Choroid plexus epithelial cell (primary cell): ENCODE measurements around the gene DAAM2.
A peak's percentile ranks its signal among the peaks of the same experiment; 100 is the strongest.

Experiments
- DNase-seq: peaks from one replicate; pipeline ENCODE4 v3.0.0-alpha.2; 2010; ENCODE audit warnings: low read depth
- H3K4me3 ChIP-seq: 2 replicates; pipeline ENCODE4 v1.5.1; 2011; ENCODE audit warnings: low read depth, mild to moderate bottlenecking, control low read depth, low read length, moderate library complexity
- CTCF ChIP-seq: conservative IDR thresholded peaks from 2 replicates; pipeline ENCODE4 v1.5.1; 2011; ENCODE audit warnings: low read depth, mild to moderate bottlenecking, control low read depth, inconsistent platforms, low read length, moderate library complexity

Gene DAAM2

DNA sequence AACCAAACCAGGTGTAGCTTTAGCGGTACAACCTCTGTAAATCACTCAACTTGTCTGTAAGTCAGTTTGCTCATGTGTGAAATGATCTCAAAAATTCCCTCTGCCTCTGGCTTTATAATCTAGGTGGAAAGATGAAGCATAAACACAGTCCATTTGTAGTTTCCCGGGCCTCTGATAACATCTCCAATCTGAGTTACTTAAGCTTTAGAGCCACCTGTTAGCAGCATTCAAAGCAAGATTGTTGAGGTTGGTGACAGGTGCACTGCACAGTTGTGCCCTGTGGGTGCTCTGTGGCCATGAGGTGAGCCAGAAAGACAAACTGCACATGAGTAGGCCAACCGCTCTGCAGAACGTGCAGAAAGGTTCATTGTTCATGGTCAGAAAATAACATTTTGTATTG, 88.4 kb downstream of the DAAM2 start:
- no peak for DNase-seq
- TF ChIP-seq CTCF: no peak
- no peak overlapping the region for H3K4me3 ChIP-seq

GRCh38 chr6:39881851-39882530, 89.8 kb downstream of the DAAM2 start:
- no peak for TF ChIP-seq CTCF
- DNase-seq: peak; percentile 80
- peak overlapping the region; percentile 11 for H3K4me3 ChIP-seq

DNA sequence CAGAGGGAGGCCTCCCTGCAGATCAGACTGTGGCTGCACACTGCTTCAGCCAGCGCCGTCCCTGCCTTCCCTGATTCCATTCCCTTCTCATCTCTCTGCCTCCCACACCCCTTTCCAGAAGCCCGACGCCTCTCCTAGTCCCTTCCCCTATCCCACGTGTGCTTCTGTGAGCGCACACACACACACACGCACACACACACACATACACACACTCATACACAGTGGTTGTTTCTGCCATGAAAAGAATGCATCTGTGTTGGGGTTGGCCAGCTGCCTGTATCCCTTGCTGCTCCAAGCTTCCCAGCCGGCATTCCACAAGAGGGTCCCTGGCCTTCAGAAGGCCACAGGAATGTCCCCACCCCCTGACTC, 90.3 kb downstream of the DAAM2 start:
- peak; percentile 98 for DNase-seq
- TF ChIP-seq CTCF: no peak
- peak overlapping the region; percentile 11 for H3K4me3 ChIP-seq

DNA sequence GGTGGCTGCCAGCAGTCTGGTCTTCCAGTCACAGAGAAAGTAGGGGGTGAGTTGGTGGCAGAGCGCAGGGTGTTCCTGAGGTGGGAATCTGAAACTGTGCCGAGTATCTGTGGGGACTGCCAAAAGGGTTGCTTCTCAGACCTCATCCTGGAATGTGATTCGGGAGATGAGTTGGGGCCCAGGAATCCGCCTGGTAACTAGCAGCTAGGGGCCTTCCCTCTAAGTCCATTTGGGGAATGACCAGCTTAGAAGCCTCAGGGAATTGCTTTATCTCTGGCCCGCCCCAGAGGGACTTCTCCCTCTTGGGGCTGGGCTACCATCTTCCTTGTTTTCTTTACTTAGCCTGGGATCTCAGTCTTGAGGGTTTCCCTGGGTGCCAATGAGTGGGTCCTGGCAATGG, 92.5 kb downstream of the DAAM2 start:
- no peak overlapping the region for H3K4me3 ChIP-seq
- no peak for TF ChIP-seq CTCF
- peak; percentile 53 for DNase-seq

GRCh38 chr6:39885691-39886090, 93.5 kb downstream of the DAAM2 start:
- H3K4me3 ChIP-seq: no peak overlapping the region
- TF ChIP-seq CTCF: no peak
- no peak for DNase-seq

GRCh38 chr6:39886871-39887270, 94.7 kb downstream of the DAAM2 start:
- TF ChIP-seq CTCF: no peak
- H3K4me3 ChIP-seq: no peak overlapping the region
- no peak for DNase-seq

GRCh38 chr6:39887692-39888450, 95.7 kb downstream of the DAAM2 start:
- no peak for TF ChIP-seq CTCF
- DNase-seq: peak; percentile 96
- H3K4me3 ChIP-seq: no peak overlapping the region
